Stimulated activated CD8-positive, alpha-beta memory T cell treated with anti-CD3 and anti-CD28 coated beads, Interleukin-4, amount 100 ng/mL, for 4 hours (primary cell): ENCODE data around the gene TRIM26.
"Not testable (repeated sequence)": the region's sequence is repeated elsewhere in the genome, so short reads cannot be mapped to it uniquely, and the experiment has no call there.

Experiments used
- DNase-seq, 2 donors: peaks; one replicate each; pipeline ENCODE4 v3.0.0-alpha.2; 2020; ENCODE audit warnings: low read depth in 2 of 2, low spot score in 1 of 2

Gene TRIM26

DNA sequence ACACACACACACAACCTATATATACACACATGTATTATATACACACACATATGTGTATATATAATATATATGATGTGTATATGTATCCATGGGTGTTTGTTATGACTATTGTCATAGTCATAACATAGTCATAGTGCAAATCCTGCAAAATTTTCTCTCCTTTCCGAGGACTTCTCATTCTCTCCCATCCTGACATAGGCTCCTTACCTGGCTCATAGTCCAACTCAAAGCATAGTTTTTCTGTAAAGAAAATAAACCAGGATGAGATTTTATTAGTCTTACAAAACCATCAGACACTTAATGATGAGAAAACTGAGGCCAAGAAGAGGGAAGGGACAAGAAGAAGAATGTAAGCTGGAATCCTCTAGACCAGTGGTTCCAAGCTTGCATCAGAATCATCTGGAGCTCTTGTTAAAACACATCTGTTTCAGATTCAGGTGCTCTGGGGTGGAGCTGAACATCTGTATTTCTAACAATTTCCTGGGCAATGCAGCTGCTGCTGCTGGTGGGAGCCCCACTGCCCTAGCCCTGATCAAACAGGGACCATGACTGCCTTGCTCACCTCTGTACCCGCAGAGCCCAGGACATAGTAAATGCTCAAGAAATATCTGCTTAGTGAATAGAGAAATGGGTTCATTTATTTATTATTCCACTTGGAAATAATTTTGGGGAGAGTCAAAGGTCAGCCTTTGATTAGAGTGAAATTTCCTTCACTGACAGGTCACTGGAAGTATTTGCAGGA is 57.5 kb downstream of the TRIM26 start:
- DNase-seq = no peak

DNA sequence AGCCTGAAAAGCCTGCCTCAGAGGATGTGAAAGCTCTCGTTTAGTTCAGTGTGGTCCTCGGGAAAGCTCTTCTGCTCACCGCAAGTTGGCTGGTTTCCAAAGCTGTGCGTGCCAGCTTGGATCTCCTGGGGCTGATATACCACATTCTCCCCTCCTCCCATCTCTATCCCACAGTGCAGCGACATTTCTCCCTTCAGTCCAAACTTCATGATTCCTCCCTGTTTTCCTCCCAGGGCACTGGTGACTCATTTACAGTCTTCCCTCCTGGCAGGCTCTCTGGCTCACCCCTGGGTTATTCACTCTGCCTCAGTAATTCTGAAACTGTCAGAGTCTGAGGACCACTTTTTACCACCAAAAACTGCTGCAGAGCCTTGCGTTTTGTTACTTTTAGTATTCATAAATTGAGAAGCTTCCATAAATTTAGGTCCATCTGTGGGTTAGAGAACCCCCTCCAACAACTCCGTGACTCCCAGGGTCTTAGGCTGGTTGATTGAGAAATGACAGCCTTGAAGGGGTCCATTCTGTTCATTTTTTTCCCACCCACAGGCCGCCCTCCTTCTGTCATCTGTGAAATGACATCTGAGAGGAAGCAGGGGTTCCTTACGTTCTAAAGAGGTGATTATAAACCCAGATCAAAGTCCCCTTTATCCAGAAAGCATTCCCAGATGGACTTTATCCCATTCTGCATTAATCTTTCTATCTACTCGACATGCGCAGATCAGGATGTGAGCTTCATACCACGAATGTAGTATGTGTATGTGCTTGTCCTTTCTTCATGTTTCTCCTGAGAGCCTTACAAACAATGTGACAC is 58.3 kb downstream of the TRIM26 start:
- DNase-seq = no peak

DNA sequence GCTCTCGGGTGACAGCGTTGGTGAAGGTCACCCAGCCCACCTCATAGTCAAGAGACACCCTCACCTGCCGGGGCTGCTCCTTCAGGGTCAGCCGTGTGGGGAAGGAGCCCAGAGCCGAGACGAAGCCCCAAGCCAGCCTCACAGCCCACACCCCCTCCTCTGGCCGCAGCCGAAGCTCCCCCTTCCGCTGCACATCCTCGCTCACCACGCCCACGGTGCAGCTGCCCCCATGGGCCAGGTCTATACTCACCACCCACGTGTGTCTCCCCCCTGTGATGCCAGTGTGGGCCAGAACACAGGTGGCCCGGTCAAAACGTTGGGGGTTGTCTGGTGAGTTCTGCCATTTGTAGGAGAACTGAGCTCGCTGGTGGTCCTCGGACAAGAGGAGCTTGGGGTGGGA is 59.1 kb downstream of the TRIM26 start:
- no peak for DNase-seq

DNA sequence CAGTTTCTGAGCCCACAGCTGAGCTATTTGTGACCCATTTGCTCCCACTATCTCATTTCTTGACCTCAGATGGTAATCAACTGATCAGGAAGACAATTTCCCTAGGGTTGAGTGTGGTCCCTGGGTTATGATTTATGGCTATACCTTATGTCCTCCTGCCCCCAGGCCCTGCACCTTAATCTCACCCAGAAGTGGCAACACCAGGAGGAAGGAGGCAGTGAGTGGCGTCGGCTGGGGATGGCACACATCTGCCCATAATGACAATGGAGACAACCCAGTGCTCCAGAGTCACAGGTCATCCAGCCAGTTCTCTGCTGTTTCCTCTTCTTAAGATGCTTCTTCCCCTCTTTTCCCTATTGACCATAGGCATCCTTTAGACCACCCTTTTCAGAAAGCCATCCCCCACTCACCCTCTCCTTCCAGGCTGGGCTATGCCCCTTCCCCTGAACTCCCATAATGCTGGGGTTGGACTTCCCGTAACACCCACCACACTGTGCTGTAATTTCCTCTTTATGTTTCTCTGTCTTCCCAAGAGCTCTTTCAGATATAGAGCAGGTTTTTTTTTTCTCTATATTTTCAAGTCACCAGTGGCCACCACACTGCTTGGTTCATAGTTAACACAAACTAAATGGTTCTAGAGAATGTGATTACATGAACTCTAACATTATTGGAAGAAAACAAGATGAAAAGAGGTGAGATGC is 60.1 kb downstream of the TRIM26 start:
- DNase-seq = no peak

DNA sequence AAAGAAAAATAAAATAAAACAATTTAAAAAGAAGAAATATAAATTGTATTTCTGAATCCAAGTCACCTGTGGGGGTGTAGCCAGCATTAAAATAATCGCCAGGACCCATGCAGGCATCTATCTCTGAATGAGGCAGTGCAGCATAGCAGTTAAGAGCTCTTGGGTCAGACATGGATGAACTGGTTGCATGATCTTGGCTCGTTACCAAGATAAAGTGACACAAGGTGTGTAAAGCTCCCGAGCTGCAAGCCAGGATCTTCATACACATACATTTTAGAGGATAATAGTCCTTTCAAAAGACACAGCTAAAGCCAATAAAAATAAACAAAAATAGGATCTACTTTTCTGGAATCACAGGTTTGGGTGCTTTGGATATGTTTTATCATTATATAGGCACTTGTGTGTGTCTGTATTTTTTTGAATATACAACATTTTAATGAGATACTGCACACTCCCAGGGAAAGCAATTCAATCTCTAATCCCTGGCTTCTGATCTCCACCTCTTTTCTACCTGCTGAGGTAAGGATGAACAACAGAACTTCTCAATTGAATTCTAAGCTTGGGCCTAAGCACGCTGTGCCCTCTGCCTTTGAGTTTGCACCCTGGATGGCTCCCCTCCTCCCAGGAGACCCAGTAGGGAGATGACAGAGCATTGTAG is 61.1 kb downstream of the TRIM26 start:
- DNase-seq = no peak

DNA sequence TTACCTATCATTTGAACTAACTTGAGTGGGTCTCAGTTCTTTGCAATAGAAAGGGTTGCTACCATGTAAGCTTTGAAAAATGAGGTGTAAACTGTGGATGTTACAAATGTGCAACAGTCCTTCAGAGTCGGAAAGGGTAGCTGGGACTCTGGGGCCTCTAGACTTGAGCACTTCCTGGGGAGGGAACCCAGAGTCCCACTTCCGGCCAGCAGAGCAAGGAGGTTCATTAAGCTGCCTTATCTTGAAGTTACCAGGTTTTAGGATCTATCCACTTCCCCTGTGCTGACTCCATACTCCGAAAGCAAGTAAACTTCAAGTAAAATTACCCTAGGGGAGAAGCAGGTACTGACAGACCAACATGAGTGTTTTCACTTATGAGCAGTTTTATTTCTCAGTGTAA is 61.6 kb downstream of the TRIM26 start:
- DNase-seq = no peak

DNA sequence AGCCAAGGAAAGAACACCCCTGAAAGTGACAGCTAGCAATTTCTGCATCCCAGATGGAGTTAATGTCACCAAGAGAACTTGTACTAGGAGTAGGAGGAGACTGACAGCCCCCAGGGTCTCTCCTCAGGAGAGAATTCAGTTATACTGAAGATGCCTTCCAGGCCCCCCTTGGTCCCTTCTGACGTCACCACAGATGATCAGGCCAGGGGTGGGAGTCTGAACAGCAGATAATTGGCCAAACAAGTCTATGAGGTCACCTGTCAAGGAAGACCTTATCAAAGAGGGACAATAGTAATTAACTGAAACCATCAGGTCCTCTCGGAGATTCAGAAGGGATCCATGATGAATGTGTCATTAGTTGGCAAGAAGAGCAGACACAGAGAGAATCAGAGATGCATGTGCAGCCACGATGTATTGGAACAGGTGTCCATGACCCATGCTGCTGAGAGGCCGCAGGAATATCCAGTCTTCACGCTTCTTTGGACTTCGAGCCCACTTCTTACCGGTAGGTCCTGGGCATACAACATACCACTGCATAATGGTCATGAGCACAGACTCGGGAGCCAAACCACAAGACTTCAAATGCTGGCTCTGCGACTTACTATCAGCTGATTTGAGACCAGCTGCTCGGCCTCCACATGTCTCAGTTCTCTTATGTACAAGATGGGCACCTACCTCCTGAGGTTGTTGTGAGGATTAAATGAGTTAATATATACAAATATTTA is 62.4 kb downstream of the TRIM26 start:
- no peak for DNase-seq

DNA sequence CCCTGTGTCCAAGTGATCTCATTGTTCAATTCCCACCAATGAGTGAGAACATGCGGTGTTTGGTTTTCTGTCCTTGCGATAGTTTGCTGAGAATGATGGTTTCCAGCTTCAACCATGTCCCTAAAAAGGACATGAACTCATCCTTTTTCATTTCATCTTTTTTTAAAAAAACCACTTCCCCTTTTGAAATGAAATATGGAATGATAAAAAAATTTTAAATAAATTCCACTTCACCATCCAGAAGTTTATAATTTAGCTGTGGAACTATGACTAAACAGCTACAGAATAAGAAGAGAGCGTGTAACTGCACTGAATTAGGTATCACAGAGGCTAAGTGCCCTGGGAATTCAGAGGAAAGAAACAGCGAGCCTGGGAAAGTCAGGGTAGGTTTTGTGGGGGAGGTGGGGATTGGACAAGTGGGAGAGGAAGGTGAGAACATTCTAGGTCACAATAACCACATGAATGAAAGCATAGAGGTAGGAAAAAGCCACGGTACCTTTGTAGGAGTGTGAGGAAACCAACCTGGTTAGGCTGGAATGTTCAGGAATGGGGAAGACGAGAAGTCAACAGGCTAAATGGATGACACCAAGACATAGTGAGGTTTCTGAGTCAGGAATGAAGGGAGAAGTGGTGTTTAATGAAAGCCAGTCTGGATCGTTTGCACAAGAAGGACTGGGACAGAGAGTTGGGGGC is 63.2 kb downstream of the TRIM26 start:
- no peak for DNase-seq

DNA sequence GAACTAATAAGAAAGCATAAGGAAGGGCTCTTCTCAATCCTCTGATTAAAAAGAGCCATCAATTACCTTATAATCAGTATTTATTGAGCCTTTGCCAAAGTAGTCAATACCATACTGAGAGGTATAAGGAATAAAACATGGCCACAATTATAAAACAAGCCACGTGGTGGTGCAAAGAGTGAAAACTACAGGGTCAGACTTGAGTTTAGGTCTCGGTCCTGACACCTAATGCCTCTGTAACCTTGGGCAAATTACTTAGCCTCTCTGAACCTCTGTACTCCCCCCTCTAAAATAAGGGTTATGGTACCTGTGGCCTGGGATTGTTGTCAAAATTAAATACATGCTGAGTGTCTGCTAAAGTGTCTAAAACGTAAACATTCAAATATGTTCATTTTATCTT is 64.0 kb downstream of the TRIM26 start:
- no peak for DNase-seq

DNA sequence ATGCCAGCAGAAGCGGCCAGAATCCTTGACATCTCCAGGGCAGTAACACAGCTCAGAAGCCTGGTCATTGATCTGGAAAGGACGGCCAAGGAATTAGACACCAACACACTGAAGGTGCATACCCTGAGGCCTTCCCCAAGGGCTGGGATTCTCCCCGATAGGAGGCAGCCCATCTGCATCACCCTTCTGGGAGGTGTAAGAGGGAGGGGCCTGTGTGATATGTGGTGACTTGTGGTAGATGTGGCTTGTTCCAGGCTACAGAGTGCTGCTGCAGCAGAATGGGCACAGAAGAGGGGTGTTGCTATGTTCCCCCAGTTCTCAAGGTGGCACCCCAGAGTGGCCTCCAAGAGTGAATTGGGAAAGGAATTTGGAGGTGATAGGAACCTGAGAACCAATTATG is 66.1 kb downstream of the TRIM26 start:
- DNase-seq = no peak

DNA sequence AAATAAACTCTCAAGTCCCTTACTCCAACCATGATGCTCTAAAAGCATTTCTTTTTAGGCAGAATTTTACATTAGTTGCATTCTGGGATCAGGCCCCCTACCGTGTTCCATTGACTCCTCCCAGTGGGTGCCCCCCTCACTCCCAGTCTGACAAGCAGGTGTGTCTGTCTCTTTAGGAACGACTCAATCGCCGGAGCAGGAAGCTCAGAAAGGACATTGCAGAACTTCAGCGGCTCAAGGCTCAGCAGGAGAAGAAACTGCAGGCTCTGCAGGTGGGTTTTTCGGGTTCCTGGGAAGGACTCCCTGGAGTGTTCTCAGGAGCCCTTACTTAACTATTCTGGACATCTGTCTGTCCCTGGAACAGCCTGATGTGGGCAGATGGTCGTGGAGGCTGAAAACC is 67.4 kb downstream of the TRIM26 start:
- no peak for DNase-seq

DNA sequence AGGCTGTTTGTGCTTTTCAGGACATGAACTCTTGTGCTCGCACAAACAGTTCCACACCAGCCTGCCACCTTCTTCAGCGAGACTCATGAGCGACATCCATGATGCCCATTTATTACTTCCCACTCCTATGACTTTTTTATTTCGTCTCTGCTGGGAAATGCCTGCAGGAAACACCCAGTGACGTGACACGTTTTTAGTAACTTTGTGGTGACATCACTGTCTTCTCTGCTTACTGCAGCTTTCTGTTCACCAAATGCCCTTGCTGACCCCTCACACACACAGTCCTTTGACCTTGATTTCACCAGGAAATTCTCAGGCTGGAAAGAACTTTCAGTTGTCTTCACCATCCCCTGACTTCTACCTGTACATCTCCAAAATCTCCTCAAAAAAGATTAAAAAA is 68.4 kb downstream of the TRIM26 start:
- DNase-seq = no peak

DNA sequence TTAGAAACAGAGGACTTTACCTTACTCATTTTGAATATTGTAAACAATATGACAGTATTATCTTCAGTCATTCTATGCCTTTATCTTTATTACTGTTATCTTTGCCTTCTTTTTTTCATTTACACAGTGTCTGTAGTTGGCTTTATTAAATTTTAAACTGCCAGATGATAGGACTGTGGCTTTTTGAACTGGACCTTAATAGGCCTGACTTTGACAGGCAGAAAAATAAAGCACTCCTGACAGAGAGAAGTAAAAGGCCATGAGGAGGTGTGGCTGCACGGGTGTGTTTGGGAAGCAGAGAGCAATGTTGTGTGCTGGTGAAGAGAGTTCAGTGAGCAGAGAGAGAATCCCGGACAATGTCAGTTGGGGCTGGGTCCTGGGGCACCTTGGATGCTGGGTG is 69.4 kb downstream of the TRIM26 start:
- DNase-seq = no peak

DNA sequence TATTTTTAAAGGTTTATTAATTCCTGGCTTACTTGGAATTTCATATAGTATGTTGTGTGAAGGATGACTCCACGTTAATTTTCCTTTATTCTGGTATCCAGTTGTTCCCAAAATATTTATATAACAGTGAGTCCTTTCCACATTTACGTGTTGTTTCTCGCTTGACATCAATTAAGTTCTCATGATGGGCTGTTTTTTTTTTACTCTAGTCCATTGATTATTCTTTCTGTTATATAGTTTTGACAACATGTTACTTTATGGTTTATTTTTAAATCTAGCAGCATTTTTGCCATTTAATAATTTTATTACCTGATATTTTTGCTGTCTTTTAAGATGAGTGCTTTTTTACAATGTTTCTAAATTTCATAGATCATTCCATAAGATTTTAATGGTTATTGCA is 70.5 kb downstream of the TRIM26 start:
- no peak for DNase-seq

DNA sequence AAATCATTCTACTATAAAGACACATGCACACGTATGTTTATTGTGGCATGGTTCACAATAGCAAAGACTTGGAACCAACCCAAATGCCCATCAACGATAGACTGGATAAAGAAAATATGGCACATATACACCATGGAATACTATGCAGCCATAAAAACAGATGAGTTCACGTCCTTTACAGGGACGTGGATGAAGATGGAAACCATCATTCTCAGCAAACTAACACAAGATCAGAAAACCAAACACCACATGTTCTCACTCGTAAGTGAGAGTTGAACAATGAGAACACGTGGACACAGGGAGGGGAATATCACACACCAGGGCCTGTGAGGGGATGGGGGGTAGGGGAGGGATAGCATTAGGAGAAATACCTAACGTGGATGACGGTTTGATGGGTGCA is 73.0 kb downstream of the TRIM26 start:
- DNase-seq = not testable (repeated sequence)

DNA sequence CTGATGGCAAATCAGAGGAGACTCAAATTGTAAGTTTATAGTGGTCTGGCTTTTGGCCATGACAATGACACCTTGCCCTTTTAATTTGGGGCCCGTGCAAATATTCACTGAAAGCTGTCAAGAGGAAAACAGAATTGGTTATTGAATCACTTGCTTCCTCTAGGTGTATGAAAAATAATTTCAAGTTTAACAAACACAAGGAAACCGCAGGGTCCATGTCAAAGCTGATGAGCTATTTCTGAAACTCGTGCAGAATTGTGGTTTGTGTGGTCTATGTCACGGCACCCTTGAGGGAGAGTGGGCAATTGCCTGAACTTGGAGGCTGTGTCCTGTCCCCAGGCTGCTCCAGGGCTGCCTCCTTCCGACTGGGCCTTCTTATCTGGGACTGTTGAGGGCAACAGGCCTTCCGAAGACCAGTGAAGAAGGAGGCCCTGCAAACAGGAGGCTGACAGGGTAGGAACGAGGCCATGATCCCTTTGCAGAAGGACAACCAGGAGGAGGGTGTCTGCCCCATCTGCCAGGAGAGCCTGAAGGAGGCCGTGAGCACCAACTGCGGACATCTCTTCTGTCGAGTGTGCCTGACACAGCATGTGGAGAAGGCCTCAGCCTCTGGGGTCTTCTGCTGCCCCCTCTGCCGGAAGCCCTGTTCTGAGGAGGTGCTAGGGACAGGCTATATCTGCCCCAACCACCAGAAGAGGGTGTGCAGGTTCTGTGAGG is 76.5 kb downstream of the TRIM26 start:
- DNase-seq = no peak

DNA sequence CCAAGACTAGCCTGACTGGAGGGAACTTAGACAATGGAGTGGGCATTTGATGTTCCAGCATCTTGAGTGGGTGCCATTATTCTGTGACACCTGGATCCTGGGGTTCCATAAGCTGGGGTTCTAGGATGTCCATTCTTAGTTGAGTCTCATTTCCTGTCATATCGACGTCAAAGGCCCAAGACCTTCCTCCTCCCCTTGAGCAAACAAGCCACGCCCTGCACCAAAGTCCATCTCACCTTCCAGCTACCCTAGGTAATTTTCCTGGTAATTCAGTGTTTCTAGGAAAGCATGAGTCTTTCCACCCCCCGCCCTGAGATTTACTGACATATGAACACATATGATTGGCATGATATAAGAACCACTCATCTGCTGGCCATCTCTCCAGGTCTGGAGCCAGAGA is 77.4 kb downstream of the TRIM26 start, which contains the start of gene TRIM40:
TRIM40 (plus strand) TSS at position 384 of the 400 bp plus-strand sequence. CDS start 897 bp downstream, outside the sequence.
- DNase-seq = no peak

DNA sequence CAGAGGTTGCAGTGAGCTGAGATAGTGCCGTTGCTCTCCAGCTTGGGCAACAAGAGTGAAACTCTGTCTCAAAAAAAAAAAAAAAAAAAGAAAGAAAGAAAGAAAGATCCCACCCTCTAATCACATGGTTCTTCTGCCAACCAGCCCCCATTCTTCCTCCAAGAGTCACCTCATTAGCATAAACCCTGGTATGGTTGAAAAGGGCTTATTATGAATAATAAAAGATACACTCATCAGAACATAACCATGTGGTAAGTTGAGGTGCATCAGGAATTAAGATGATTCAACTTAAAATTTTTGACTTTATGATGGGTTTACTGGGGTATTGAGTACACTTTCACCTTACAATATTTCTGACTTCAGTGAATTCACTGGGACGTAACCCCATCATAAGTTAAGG is 78.1 kb downstream of the TRIM26 start:
- no peak for DNase-seq
